Right ventricle myocardium inferior (tissue), 1 donor: ENCODE data around the gene CNTRL. TPM values are rescaled to one million over a fixed set of nuclear protein-coding genes. Genes with fewer than 3 reads are reported as not detected.
"Not testable (repeated sequence)": the region's sequence is repeated elsewhere in the genome, so short reads cannot be mapped to it uniquely, and the experiment has no call there.

ENCODE experiments used
- ATAC-seq: fragments of 200-7000 bp; cut with Tn5 transposase; one replicate; pipeline ENCODE4 v1.9.1; 2020; ENCODE audit warnings: mild to moderate bottlenecking, moderate library complexity
- DNase-seq: peaks from one replicate; pipeline ENCODE4 v3.0.0; 2021; ENCODE audit errors: missing footprints
- intact Hi-C: fragments of 100-400 bp; cut with DNase I; formaldehyde crosslinking; loops from one replicate; pipeline ENCODE4 v1.11.0; 2022
- total RNA-seq: library from RNA; stranded (reverse); fragmentation: NEBNext Ultra II Directional; extraction: Animal tissue kit (Norgen Biotek cat#: 25700); gene quantifications from one replicate; pipeline ENCODE4 v1.2.1, GENCODE V29; 2021
- donor health status: DM: no; HTN: yes; CAD: no; lungs with severe emphysema.

CNTRL gene
- total RNA-seq, 1 donor from 2014 or later: 3.3 TPM

GRCh38 chr9:121120386-121120785 lies 45.6 kb downstream of the CNTRL start:
- ATAC-seq (no peak), DNase-seq (no peak)
- intact Hi-C loops: no loop called here

- intact Hi-C loops: no loop called here
- ATAC-seq (peak; percentile 100), DNase-seq (peak; percentile 99)
Measured at GRCh38 chr9:121121582-121122087, 46.9 kb downstream of the CNTRL start.

GRCh38 chr9:121122246-121123032 lies 47.7 kb downstream of the CNTRL start:
- no peak for ATAC-seq
- intact Hi-C loops: no loop called here
- DNase-seq: no peak

GRCh38 chr9:121123816-121124535 lies 49.2 kb downstream of the CNTRL start:
- ATAC-seq: no peak
- intact Hi-C loops: no loop called here
- no peak for DNase-seq

GRCh38 chr9:121125590-121125989 lies 50.8 kb downstream of the CNTRL start:
- intact Hi-C loops: no loop called here
- DNase-seq (no peak), ATAC-seq (no peak)

- intact Hi-C loops, ATAC-seq, DNase-seq: not testable (repeated sequence)
Measured at GRCh38 chr9:121129384-121129783, 54.6 kb downstream of the CNTRL start.

GRCh38 chr9:121133104-121133816 lies 58.5 kb downstream of the CNTRL start:
- intact Hi-C loops: no loop called here
- ATAC-seq (no peak), DNase-seq (peak; percentile 55)

GRCh38 chr9:121135642-121136041 lies 60.9 kb downstream of the CNTRL start:
- intact Hi-C loops: no loop called here
- ATAC-seq: no peak
- DNase-seq: no peak

- no peak for ATAC-seq
- no peak for DNase-seq
- intact Hi-C loops: no loop called here
Measured at GRCh38 chr9:121138561-121138960, 63.8 kb downstream of the CNTRL start.

- DNase-seq (no peak), ATAC-seq (no peak)
- intact Hi-C loops: no loop called here
Measured at GRCh38 chr9:121138973-121139372, 64.2 kb downstream of the CNTRL start.

- ATAC-seq: no peak
- intact Hi-C loops: no loop called here
- no peak for DNase-seq
Measured at GRCh38 chr9:121140162-121140561, 65.4 kb downstream of the CNTRL start.

GRCh38 chr9:121141306-121141705 lies 66.6 kb downstream of the CNTRL start:
- DNase-seq: no peak
- ATAC-seq: no peak
- intact Hi-C loops: no loop called here

- no peak for ATAC-seq
- intact Hi-C loops: no loop called here
- no peak for DNase-seq
Measured at GRCh38 chr9:121141706-121142105, 67.0 kb downstream of the CNTRL start.

- intact Hi-C loops: no loop called here
- ATAC-seq (no peak), DNase-seq (no peak)
Measured at GRCh38 chr9:121143771-121144170, 69.0 kb downstream of the CNTRL start.

- no peak for DNase-seq
- intact Hi-C loops: no loop called here
- ATAC-seq: no peak
Measured at GRCh38 chr9:121144482-121144881, 69.7 kb downstream of the CNTRL start.

- intact Hi-C loops: no loop called here
- ATAC-seq (no peak), DNase-seq (no peak)
Measured at GRCh38 chr9:121150188-121150587, 75.4 kb downstream of the CNTRL start.

- DNase-seq: no peak
- no peak for ATAC-seq
- intact Hi-C loops: no loop called here
Measured at GRCh38 chr9:121153642-121154041, 78.9 kb downstream of the CNTRL start.

- no peak for DNase-seq
- intact Hi-C loops: no loop called here
- no peak for ATAC-seq
Measured at GRCh38 chr9:121154782-121155181, 80.0 kb downstream of the CNTRL start.

- ATAC-seq: no peak
- DNase-seq: no peak
- intact Hi-C loops: no loop called here
Measured at GRCh38 chr9:121156263-121156731, 81.5 kb downstream of the CNTRL start.
